ENCODE measurements around the gene THSD7A.

THSD7A gene

GRCh38 chr7:11830582-11831155 is 1.3 kb downstream of the THSD7A start:
- no peak overlapping the region for H3K27ac ChIP-seq
- TF ChIP-seq CTCF (conservative IDR thresholded peaks at IDR 0.05), result no peak
- no peak for TF ChIP-seq ZFX (IDR thresholded peaks at IDR 0.05)

GRCh38 chr7:11829954-11830353 is 2.0 kb downstream of the THSD7A start:
- TF ChIP-seq CTCF (conservative IDR thresholded peaks at IDR 0.05) (no peak), ZFX (IDR thresholded peaks at IDR 0.05) (no peak)
- H3K27ac ChIP-seq, result no peak overlapping the region

GRCh38 chr7:11819947-11820346 is 12.1 kb downstream of the THSD7A start:
- H3K27ac ChIP-seq, result no peak overlapping the region
- TF ChIP-seq ZFX (IDR thresholded peaks at IDR 0.05) (no peak), CTCF (conservative IDR thresholded peaks at IDR 0.05) (no peak)

- no peak overlapping the region for H3K27ac ChIP-seq
- TF ChIP-seq ZFX (IDR thresholded peaks at IDR 0.05) (no peak), CTCF (conservative IDR thresholded peaks at IDR 0.05) (no peak)
These were observed 12.7 kb downstream of the THSD7A start for GRCh38 chr7:11819271-11819670.

GRCh38 chr7:11818281-11818680 is 13.7 kb downstream of the THSD7A start:
- no peak overlapping the region for H3K27ac ChIP-seq
- no peak for TF ChIP-seq CTCF (conservative IDR thresholded peaks at IDR 0.05)
- no peak for TF ChIP-seq ZFX (IDR thresholded peaks at IDR 0.05)

- TF ChIP-seq ZFX (IDR thresholded peaks at IDR 0.05) (no peak), CTCF (conservative IDR thresholded peaks at IDR 0.05) (no peak)
- no peak overlapping the region for H3K27ac ChIP-seq
These were observed 14.8 kb downstream of the THSD7A start for GRCh38 chr7:11817111-11817740.

- TF ChIP-seq ZFX (IDR thresholded peaks at IDR 0.05) (no peak), CTCF (conservative IDR thresholded peaks at IDR 0.05) (no peak)
- no peak overlapping the region for H3K27ac ChIP-seq
These were observed 20.3 kb downstream of the THSD7A start for GRCh38 chr7:11811709-11812108.

All from C4-2B (cell line).